Kidney epithelial cell (primary cell): ENCODE measurements around the gene SVOPL. TPM values are rescaled to one million over a fixed set of nuclear protein-coding genes. Genes with fewer than 3 reads are reported as not detected.

Experiments used
- DNase-seq: peaks from one replicate; pipeline ENCODE4 v3.0.0-alpha.2; 2010; ENCODE audit warnings: low read depth
- H3K27me3 ChIP-seq: 2 replicates; pipeline ENCODE4 v1.6.0; 2011; ENCODE audit warnings: low read length; ENCODE audit not compliant: control insufficient read depth, insufficient read depth
- H3K36me3 ChIP-seq: 2 replicates; pipeline ENCODE4 v1.5.1; 2011; ENCODE audit warnings: low read length; ENCODE audit not compliant: control insufficient read depth, insufficient read depth
- H3K4me3 ChIP-seq: 2 replicates; pipeline ENCODE4 v1.5.1; 2011; ENCODE audit warnings: low read depth, mild to moderate bottlenecking, control low read depth, low read length
- CTCF ChIP-seq: IDR thresholded peaks from 2 replicates; pipeline ENCODE4 v1.5.1; 2011; ENCODE audit warnings: mild to moderate bottlenecking, moderate library complexity, low read length, control low read depth, inconsistent platforms; ENCODE audit not compliant: insufficient read depth, poor library complexity, severe bottlenecking
- total RNA-seq: library from RNA; depleted of rRNA; stranded (reverse); fragments of >200 nt; gene quantifications from 2 replicates; pipeline ENCODE4 v1.2.3, GENCODE V29; 2015

SVOPL gene
- total RNA-seq, 1 donor from 2014 or later = not detected

- no peak for DNase-seq
- no peak for TF ChIP-seq CTCF
- Histone ChIP-seq H3K4me3 (no peak overlapping the region), H3K36me3 (no peaks in the 10 kb centered on the region), H3K27me3 (no peaks in the 10 kb centered on the region)
Measured at GRCh38 chr7:138712652-138713051, 11.5 kb upstream of the SVOPL start.

- no peaks in the 10 kb centered on the region for H3K36me3 ChIP-seq
- no peaks in the 10 kb centered on the region for H3K27me3 ChIP-seq
- no peak overlapping the region for H3K4me3 ChIP-seq
- no peak for DNase-seq
- TF ChIP-seq CTCF = no peak
Measured at GRCh38 chr7:138710536-138711385, 9.6 kb upstream of the SVOPL start.

- TF ChIP-seq CTCF = no peak
- no peaks in the 10 kb centered on the region for H3K27me3 ChIP-seq
- no peaks in the 10 kb centered on the region for H3K36me3 ChIP-seq
- DNase-seq = no peak
- no peak overlapping the region for H3K4me3 ChIP-seq
Measured at GRCh38 chr7:138705167-138705566, 4.0 kb upstream of the SVOPL start.

GRCh38 chr7:138701537-138701923 is 368 bp upstream of the SVOPL start:
- H3K27me3 ChIP-seq = no peaks in the 10 kb centered on the region
- H3K4me3 ChIP-seq = no peak overlapping the region
- DNase-seq = no peak
- TF ChIP-seq CTCF = no peak
- no peaks in the 10 kb centered on the region for H3K36me3 ChIP-seq

GRCh38 chr7:138699661-138700060 is 1.5 kb downstream of the SVOPL start:
- Histone ChIP-seq H3K36me3 (no peaks in the 10 kb centered on the region), H3K27me3 (no peaks in the 10 kb centered on the region), H3K4me3 (no peak overlapping the region)
- DNase-seq = no peak
- no peak for TF ChIP-seq CTCF

- no peak for TF ChIP-seq CTCF
- no peak overlapping the region for H3K4me3 ChIP-seq
- H3K27me3 ChIP-seq = no peaks in the 10 kb centered on the region
- DNase-seq = no peak
- no peaks in the 10 kb centered on the region for H3K36me3 ChIP-seq
Measured at GRCh38 chr7:138698281-138698680, 2.9 kb downstream of the SVOPL start.
